Measurements from ENCODE around the gene SLC12A2. TPM values are rescaled to one million over a fixed set of nuclear protein-coding genes. Genes with fewer than 3 reads are reported as not detected.

SLC12A2 gene
- total RNA-seq, 1 donor from 2014 or later: 24.6 TPM

DNA sequence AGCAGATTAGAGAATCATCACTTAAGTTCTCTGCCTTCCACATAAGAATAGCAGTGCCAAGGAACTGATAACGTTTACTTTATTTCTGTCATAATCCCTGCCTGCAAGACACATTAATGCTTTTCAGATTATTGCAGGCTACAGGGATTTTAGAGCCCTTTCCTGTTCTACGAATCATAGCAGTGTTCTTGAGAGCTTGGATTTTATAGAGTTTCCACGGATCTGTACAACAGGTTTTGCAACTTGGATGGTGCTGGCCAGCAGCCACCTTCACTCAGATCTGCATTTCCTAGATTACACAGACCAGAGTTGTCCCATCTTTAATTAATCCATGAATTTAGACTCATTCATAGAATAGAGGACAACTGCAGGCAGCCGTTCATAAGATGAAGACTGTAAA, 38.1 kb downstream of the SLC12A2 start:
- Histone ChIP-seq H3K27ac (no peak overlapping the region), H3K27me3 (no peaks in the 10 kb centered on the region), H3K9me3 (ENCODE audit: low read depth) (peaks cover 8% of the 10 kb centered on the region), H3K9ac (no peak overlapping the region), H3F3A (ENCODE audit: low read depth) (no peaks in the 10 kb centered on the region), H2AFZ (replicated peaks) (no peak overlapping the region), H4K20me1 (ENCODE audit: low read depth) (no peaks in the 10 kb centered on the region), H3K36me3 (peaks cover 15% of the 10 kb centered on the region), H3K4me3 (no peak overlapping the region), H3K79me2 (ENCODE audit: low read depth) (no peaks in the 10 kb centered on the region), H3K4me2 (no peak overlapping the region), H3K4me1 (no peaks in the 10 kb centered on the region)
- DNase-seq (ENCODE audit: low spot score): no peak
- Mint-ChIP-seq H3K4me1 (no peaks in the 10 kb centered on the region), H3K27me3 (ENCODE audit: insufficient read depth, low read depth) (peaks cover 2% of the 10 kb centered on the region), H3K4me3 (no peak overlapping the region), H3K36me3 (peaks cover 35% of the 10 kb centered on the region), H3K9me3 (peaks cover 15% of the 10 kb centered on the region), H3K27ac (no peak overlapping the region)
- TF ChIP-seq EZH2phosphoT487 (IDR thresholded peaks at IDR 0.05) (no peak), EZH2 (IDR thresholded peaks at IDR 0.05) (no peak)
- TF ChIP-seq, protein P1, sequence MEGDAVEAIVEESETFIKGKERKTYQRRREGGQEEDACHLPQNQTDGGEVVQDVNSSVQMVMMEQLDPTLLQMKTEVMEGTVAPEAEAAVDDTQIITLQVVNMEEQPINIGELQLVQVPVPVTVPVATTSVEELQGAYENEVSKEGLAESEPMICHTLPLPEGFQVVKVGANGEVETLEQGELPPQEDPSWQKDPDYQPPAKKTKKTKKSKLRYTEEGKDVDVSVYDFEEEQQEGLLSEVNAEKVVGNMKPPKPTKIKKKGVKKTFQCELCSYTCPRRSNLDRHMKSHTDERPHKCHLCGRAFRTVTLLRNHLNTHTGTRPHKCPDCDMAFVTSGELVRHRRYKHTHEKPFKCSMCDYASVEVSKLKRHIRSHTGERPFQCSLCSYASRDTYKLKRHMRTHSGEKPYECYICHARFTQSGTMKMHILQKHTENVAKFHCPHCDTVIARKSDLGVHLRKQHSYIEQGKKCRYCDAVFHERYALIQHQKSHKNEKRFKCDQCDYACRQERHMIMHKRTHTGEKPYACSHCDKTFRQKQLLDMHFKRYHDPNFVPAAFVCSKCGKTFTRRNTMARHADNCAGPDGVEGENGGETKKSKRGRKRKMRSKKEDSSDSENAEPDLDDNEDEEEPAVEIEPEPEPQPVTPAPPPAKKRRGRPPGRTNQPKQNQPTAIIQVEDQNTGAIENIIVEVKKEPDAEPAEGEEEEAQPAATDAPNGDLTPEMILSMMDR (IDR thresholded peaks at IDR 0.05): no peak

DNA sequence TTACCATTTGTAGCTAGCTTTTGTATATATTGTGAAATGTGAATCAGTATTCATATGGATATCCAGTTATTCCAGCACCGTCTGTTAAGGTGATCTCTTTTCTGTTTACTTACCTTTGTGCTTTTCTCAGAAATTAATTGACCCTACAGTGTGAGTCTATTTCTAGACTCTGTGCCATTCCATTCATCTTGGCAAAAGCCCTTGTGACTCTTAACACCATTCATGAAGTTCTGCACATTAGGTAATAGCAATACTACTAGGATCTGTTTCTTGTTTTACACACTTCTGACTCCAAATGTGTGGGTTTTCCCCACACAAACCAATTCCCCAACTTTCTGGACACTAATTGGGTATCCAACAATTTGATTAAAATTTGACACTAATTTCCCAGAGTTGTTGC, 40.4 kb downstream of the SLC12A2 start:
- H3K27ac Mint-ChIP-seq: no peak overlapping the region
- DNase-seq (ENCODE audit: low spot score): no peak
- peaks cover 2% of the 10 kb centered on the region for H3K9me3 Mint-ChIP-seq
- Histone ChIP-seq H3K9me3 (ENCODE audit: low read depth) (peaks cover 1% of the 10 kb centered on the region), H3F3A (ENCODE audit: low read depth) (no peaks in the 10 kb centered on the region), H3K27ac (no peak overlapping the region), H3K36me3 (no peaks in the 10 kb centered on the region), H2AFZ (replicated peaks) (no peak overlapping the region), H3K79me2 (ENCODE audit: low read depth) (no peaks in the 10 kb centered on the region), H3K27me3 (no peaks in the 10 kb centered on the region), H3K4me2 (no peak overlapping the region), H4K20me1 (ENCODE audit: low read depth) (no peaks in the 10 kb centered on the region), H3K4me1 (no peaks in the 10 kb centered on the region), H3K9ac (no peak overlapping the region), H3K4me3 (no peak overlapping the region)
- no peaks in the 10 kb centered on the region for H3K4me1 Mint-ChIP-seq
- H3K27me3 Mint-ChIP-seq (ENCODE audit: insufficient read depth, low read depth): peaks cover 2% of the 10 kb centered on the region
- H3K36me3 Mint-ChIP-seq: peaks cover 17% of the 10 kb centered on the region
- H3K4me3 Mint-ChIP-seq: no peak overlapping the region
- TF ChIP-seq EZH2 (IDR thresholded peaks at IDR 0.05): no peak
- no peak for TF ChIP-seq EZH2phosphoT487 (IDR thresholded peaks at IDR 0.05)
- TF ChIP-seq, protein P1 (IDR thresholded peaks at IDR 0.05): no peak

- no peak overlapping the region for H3K27ac Mint-ChIP-seq
- Histone ChIP-seq H3F3A (ENCODE audit: low read depth) (no peaks in the 10 kb centered on the region), H3K4me3 (no peak overlapping the region), H3K79me2 (ENCODE audit: low read depth) (no peaks in the 10 kb centered on the region), H3K27me3 (no peaks in the 10 kb centered on the region), H3K9me3 (ENCODE audit: low read depth) (no peaks in the 10 kb centered on the region), H3K27ac (no peak overlapping the region), H3K4me1 (no peaks in the 10 kb centered on the region), H4K20me1 (ENCODE audit: low read depth) (no peaks in the 10 kb centered on the region), H3K9ac (no peak overlapping the region), H3K36me3 (no peaks in the 10 kb centered on the region), H3K4me2 (no peak overlapping the region), H2AFZ (replicated peaks) (no peak overlapping the region)
- no peaks in the 10 kb centered on the region for H3K4me1 Mint-ChIP-seq
- peaks cover 20% of the 10 kb centered on the region for H3K36me3 Mint-ChIP-seq
- peaks cover 2% of the 10 kb centered on the region for H3K27me3 Mint-ChIP-seq (ENCODE audit: insufficient read depth, low read depth)
- no peak for TF ChIP-seq EZH2 (IDR thresholded peaks at IDR 0.05)
- TF ChIP-seq EZH2phosphoT487 (IDR thresholded peaks at IDR 0.05): no peak
- TF ChIP-seq, protein P1 (IDR thresholded peaks at IDR 0.05): no peak
- no peak for DNase-seq (ENCODE audit: low spot score)
- H3K9me3 Mint-ChIP-seq: no peaks in the 10 kb centered on the region
- H3K4me3 Mint-ChIP-seq: no peak overlapping the region
Measured at GRCh38 chr5:128126241-128126640, 42.7 kb downstream of the SLC12A2 start.

Data from neural progenitor cell (in vitro differentiated cells).